A673 (cell line): ENCODE results near the gene BOLA3. TPM values are rescaled to one million over a fixed set of nuclear protein-coding genes. Genes with fewer than 3 reads are reported as not detected.
"Not testable (repeated sequence)": the region's sequence is repeated elsewhere in the genome, so short reads cannot be mapped to it uniquely, and the experiment has no call there.

Experiments
- BruUV-seq: library from RNA; stranded (reverse); fragments of 400-500 nt; replicated peaks from 2 replicates; lab custom pipeline; 2021; lab: Mats Ljungman, UMichigan
- CTCF ChIA-PET: fragments of 300-600 bp; sonication (Branson Sonifier 250); formaldehyde crosslinking; loops from one replicate; lab custom pipeline; 2022; ENCODE audit warnings: antibody characterized with exemption; lab: Charles Lee
- POLR2A ChIA-PET: fragments of 300-600 bp; sonication (Branson Sonifier 250); formaldehyde crosslinking; loops from one replicate; lab custom pipeline; 2022; ENCODE audit warnings: antibody characterized with exemption; ENCODE audit not compliant: low non-redundant PET; lab: Charles Lee
- DNase-seq: peaks from one replicate; pipeline ENCODE4 v3.0.0-alpha.2; 2015; ENCODE audit warnings: low spot score
- H3K27ac ChIP-seq: fragments of 200-600 bp; sonication (generic); 2 replicates; pipeline ENCODE4 v1.5.1; 2016; ENCODE audit warnings: mixed run types, low read depth, mild to moderate bottlenecking, mixed read lengths, antibody characterized with exemption, low read length; ENCODE audit not compliant: poor library complexity, severe bottlenecking
- H3K27me3 ChIP-seq: fragments of 200-600 bp; sonication (generic); replicated peaks from 2 replicates; pipeline ENCODE4 v1.6.1; 2017; ENCODE audit warnings: mixed run types, low read depth, mild to moderate bottlenecking, mixed read lengths, antibody characterized with exemption, low read length; ENCODE audit not compliant: insufficient read depth, poor library complexity
- H3K36me3 ChIP-seq: fragments of 200-600 bp; sonication (generic); 2 replicates; pipeline ENCODE4 v1.6.1; 2016; ENCODE audit warnings: mixed run types, mild to moderate bottlenecking, mixed read lengths, antibody characterized with exemption, low read length; ENCODE audit not compliant: insufficient read depth, poor library complexity, severe bottlenecking
- H3K4me1 ChIP-seq: fragments of 200-600 bp; sonication (generic); 2 replicates; pipeline ENCODE4 v1.6.1; 2017; ENCODE audit warnings: mixed run types, mild to moderate bottlenecking, mixed read lengths, antibody characterized with exemption, low read length; ENCODE audit not compliant: insufficient read depth, poor library complexity, severe bottlenecking
- H3K4me3 ChIP-seq: fragments of 200-600 bp; sonication (generic); 2 replicates; pipeline ENCODE4 v1.5.1; 2016; ENCODE audit warnings: low read depth, mixed run types, mild to moderate bottlenecking, mixed read lengths, low read length; ENCODE audit not compliant: poor library complexity, severe bottlenecking
- H3K9me3 ChIP-seq: fragments of 200-600 bp; sonication (generic); 2 replicates; pipeline ENCODE4 v1.6.1; 2016; ENCODE audit warnings: mixed run types, low read depth, mild to moderate bottlenecking, mixed read lengths, antibody characterized with exemption, low read length; ENCODE audit not compliant: poor library complexity, severe bottlenecking
- CTCF ChIP-seq: fragments of 300-800, 200-600 bp; sonication (generic); conservative IDR thresholded peaks from 2 replicates; pipeline ENCODE4 v1.5.1; 2017; ENCODE audit warnings: low read depth, mild to moderate bottlenecking, antibody characterized with exemption, low read length, moderate library complexity, mixed read lengths
- EZH2 ChIP-seq: fragments of 200-600 bp; sonication (generic); IDR thresholded peaks from 2 replicates; pipeline ENCODE4 v1.6.1; 2017; ENCODE audit warnings: borderline replicate concordance, low read depth, mild to moderate bottlenecking, mixed read lengths, antibody characterized with exemption, low read length; ENCODE audit not compliant: poor library complexity, severe bottlenecking
- intact Hi-C: fragments of 100-400 bp; cut with micrococcal nuclease; formaldehyde crosslinking; loops from one replicate; pipeline ENCODE4 v1.10.0; 2022; ENCODE audit not compliant: unreplicated experiment
- total RNA-seq: library from RNA; stranded (reverse); gene quantifications from 2 replicates; pipeline ENCODE4 v1.2.3, GENCODE V29; 2021

The BOLA3 gene
- total RNA-seq, 1 experiment from 2014 or later, result 55.9 TPM

GRCh38 chr2:74092275-74092674 is 55.4 kb downstream of the BOLA3 start:
- H3K36me3 ChIP-seq, result peaks cover 41% of the 10 kb centered on the region
- no peak overlapping the region for H3K27ac ChIP-seq
- DNase-seq, result no peak
- H3K4me3 ChIP-seq, result no peak overlapping the region
- no peaks in the 10 kb centered on the region for H3K4me1 ChIP-seq
- no peaks in the 10 kb centered on the region for H3K9me3 ChIP-seq
- intact Hi-C loops, result no loop called here
- TF ChIP-seq CTCF (no peak), EZH2 (no peak)
- BruUV-seq, result no TSS peak
- H3K27me3 ChIP-seq, result no peaks in the 10 kb centered on the region
- CTCF ChIA-PET, result no interaction called here
- POLR2A ChIA-PET, result no interaction called here

GRCh38 chr2:74091391-74091790 is 56.3 kb downstream of the BOLA3 start:
- TF ChIP-seq CTCF (no peak), EZH2 (no peak)
- H3K36me3 ChIP-seq, result peaks cover 44% of the 10 kb centered on the region
- no peak overlapping the region for H3K4me3 ChIP-seq
- no TSS peak for BruUV-seq
- intact Hi-C loops, result no loop called here
- ChIA-PET POLR2A (interaction anchor here (0.5 kb wide), 1 partner anchor 683 kb away, joined by 13 read pairs; no protein-coding TSS in a partner anchor), CTCF (no interaction called here)
- H3K27ac ChIP-seq, result no peak overlapping the region
- no peaks in the 10 kb centered on the region for H3K27me3 ChIP-seq
- H3K9me3 ChIP-seq, result no peaks in the 10 kb centered on the region
- no peaks in the 10 kb centered on the region for H3K4me1 ChIP-seq
- DNase-seq, result no peak

DNA sequence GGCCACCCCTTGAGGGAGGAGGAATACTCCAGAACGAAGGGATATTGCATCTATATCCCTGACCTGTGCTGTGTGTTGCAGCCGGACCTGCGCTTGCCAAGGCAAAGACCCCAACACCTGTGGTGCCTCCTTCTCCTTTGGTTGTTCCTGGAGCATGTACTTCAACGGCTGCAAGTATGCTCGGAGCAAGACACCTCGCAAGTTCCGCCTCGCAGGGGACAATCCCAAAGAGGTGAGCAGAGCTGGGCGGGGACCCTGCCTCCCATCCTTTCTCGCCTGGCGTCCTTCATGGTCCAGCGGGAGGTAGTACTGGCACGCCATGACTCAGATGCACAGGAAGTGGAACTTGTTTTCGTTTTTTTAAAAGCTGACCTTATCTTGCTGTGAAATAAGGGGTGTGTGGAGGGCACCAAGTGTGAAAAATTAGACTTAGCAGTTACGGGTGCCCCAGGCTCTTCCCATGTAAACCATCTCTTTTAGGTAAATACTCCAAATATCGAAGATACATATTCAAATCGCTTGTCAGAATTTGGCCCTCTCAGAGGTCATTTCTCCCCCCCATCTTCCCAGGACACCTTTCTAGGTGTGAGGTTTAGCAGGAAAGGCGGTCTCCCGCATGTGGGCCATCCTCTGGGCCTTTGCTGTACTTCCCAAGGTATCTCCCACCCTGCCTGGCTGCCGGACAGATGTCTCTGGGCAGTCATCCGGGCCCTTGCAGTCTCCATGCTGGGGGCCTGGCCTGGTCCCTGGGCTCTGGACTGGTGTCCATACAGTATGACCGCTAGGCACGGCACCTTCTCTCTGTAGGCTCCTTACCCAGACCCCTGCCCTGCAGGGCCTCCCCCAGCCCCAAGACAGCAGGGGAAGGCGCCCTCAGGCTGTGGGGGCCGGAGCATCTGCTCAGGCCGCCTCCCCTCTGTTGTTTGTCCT is 57.6 kb downstream of the BOLA3 start:
- Histone ChIP-seq H3K9me3 (no peaks in the 10 kb centered on the region), H3K4me1 (no peaks in the 10 kb centered on the region), H3K36me3 (peaks cover 44% of the 10 kb centered on the region), H3K27ac (no peak overlapping the region), H3K4me3 (no peak overlapping the region), H3K27me3 (no peaks in the 10 kb centered on the region)
- no peak for TF ChIP-seq CTCF
- TF ChIP-seq EZH2, result no peak
- BruUV-seq, result no TSS peak
- ChIA-PET CTCF (no interaction called here), POLR2A (no interaction called here)
- intact Hi-C loops, result no loop called here
- no peak for DNase-seq

- BruUV-seq, DNase-seq, H3K9me3 ChIP-seq, H3K4me3 ChIP-seq, CTCF ChIA-PET, H3K27ac ChIP-seq, H3K27me3 ChIP-seq, H3K4me1 ChIP-seq, intact Hi-C loops, POLR2A ChIA-PET: not testable (repeated sequence)
- H3K36me3 ChIP-seq, result peaks cover 41% of the 10 kb centered on the region
Observed at GRCh38 chr2:74088676-74089075, 59.0 kb downstream of the BOLA3 start.
